Hepatic stellate cell (primary cell): ENCODE data around the gene ACRBP.

Experiments
- DNase-seq: peaks from one replicate; pipeline ENCODE4 v3.0.0; 2011; ENCODE audit warnings: low spot score

The ACRBP gene

DNA sequence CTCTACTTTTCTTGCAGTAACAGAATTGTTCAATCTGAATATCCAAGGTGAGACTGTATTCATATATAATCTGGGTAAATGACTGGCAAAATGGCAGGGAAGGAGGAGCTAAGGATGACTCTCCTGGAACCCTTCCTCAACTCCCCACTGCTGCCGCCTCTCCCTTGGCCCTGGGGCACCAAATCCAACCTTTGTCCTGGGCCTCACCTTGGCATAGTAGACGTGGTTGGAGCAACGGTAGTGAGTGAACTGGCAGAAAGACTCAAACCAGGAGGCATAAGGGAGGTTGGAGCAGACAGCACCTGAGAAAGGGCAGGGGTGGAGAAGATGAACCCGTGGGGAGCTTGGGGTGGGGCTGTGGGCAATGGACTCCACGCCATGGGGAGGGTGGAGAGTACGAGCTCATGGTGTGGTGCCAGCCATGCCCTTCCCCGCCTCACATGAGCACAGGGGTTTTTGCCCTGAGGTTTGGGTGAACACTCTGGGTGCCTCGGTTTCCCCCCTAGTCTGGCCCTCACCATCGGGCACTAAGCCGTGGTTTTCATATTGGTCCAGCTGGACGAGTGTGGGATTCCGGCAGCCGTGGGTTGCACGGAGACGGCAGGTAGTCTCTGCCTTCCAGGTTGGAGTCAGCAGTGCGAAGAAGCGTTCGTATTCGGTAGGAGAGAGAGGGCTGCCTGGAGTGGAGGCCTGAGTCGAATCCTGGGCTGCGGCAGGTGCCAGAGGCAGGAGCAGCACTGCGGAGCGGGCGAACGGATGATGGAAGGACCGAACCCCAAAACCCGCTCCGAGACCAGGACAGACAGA is 753 bp downstream of the ACRBP start:
- DNase-seq, result no peak

DNA sequence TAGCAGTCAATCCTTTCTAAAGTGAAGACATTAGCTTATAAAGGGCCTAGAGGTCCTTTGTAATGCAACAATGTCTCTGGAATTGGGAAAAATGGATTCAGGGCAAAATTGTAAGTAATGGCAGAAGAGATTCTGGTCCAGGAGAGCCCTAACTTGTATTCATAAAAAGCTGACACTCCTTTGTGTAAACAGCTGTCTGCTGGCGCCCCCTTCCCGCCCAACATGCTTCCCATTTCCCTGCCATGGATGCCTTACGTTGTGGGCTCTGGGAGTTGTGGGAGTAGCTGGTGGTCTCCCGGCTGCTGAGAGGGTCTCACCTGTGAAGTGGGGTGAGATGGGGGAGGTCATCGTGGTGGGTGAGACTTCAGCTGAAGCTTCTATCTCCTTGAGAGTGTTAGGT is 2.3 kb downstream of the ACRBP start:
- DNase-seq, result no peak

DNA sequence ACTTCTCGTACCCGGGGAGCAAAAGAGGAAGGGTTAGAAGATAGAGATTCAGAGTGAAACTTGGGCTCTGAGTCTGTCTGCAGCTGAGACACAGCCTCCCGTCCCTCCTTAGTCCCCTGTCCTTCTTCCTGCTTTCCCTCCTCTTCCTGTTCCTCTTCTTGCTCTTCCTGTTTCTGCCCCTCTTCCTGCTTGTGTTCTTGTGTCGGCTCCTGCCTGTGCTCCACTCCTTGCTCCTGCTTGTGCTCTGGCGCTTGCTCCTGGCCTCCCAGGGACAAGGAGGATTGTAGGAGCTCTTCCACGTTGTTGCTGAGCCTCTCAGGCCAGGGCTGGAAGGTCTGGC is 3.0 kb downstream of the ACRBP start:
- no peak for DNase-seq

DNA sequence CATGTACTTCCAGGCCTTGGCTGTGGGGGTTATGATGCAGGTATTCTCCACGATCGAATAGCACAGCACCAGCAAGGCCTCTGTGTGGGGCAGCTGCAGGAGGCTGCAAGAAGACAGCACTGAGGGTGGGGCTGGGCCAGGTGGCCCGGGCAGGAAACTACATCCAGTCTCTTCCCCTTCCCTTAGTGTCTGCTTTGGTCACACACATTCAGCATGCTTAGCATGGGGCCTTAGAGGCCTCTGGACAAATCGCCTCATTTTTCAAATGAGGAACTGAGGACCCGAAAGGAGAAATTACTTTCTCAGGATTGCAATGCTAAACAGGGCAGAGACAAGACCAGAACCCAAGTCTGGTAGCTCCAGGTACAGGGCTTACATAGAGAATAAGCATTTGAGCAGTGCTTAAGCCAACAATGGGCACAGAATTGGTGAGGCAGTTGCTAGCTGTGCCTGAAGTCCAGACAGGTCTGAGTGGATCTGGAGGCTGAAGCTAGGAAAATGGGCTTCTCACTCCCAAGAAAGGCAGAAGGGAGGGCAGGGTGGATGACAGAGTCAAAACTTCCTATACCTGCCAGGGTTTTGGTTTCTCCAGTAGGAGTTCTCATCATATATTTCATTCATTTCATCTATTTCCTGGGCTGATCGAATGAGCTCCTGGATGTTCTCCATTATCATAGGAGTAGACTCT is 3.5 kb downstream of the ACRBP start:
- no peak for DNase-seq

DNA sequence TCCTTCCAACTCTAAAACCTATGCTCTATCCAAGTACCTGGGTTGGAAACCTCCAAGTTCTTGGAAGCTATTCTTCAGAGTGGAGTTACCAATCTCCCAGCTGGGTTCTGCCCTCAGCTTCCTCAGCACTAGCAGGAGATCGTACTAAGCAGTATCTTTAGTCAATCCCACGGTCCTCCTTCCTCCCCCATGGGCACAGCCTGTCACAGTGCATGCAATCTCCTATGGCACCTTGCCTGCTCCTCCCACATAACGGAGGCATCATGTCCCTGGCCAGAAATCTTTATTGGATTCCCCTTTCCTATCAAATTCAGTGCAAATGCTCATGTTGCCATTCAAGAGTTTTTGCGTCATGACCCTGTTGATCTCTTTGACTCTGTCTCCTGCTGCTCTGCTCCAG is 6.1 kb downstream of the ACRBP start:
- no peak for DNase-seq

DNA sequence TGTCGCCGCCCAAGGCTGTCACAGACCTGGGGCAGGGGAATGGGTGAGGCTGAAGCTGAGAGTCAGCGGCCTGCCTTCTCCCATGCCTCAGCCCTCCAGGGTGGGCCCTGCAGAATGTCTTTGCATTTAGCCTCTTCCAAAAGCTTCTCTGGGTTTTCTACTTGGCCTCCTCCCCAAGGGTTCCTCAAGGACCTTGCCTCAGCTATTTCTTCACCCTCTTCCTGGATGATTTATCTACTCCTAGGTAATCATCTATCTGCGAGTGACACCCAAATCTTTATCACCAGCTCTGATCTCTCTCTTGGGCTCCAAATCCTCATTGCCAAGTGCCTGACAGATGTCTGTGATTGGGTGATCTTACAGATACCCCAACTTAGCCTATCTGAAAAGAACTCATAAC is 6.7 kb downstream of the ACRBP start:
- no peak for DNase-seq

DNA sequence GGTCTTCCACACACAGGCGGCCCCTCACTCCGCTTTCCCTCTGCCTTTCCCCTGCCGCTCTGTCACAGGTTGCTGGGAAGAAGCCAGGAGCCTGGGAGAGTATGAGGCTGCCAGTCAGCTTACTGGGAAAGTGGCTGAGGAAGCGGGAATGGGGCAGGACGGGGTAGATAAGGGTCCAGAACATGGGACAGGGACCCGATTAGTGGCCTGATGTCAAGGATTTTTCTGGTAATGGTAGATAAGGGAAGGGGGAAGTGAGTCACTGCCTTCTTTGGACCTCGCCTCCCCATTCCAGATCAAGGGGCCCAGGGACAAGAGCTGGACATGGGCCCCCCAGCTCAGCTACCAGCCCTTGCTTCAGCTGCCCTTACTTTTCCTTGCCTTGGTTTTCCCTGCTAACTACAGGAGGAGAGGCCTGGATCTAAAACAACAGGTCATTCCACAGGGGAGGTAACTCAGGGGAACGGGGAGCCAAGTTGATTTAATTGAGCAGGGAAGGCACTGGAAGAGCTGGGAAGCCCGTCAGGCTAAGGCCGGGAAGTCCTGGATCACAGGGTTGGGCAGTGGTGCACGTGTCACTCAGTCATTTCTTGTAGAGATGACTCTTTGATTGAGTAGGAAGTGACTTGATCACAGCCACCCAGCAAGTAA is 8.0 kb downstream of the ACRBP start:
- no peak for DNase-seq

DNA sequence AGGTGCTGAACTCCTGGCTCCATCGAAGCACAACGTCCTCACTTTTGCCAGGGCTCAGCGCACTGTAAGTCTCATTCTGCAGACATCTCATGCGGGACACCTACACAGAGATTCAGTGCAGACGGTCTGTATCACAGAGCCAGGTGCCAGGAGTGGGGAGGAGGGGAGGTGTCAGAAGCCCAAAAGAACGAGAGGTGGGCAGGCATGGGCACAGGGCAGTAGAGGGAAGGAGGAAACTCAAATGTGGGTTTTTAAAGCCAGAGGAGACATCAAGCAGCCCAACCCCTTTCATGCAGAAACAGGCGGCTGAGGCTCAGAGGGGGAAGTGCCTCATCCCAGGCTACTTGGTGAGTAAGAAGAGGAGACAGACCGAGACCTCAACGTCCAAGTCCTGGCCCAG is 8.9 kb downstream of the ACRBP start:
- no peak for DNase-seq

DNA sequence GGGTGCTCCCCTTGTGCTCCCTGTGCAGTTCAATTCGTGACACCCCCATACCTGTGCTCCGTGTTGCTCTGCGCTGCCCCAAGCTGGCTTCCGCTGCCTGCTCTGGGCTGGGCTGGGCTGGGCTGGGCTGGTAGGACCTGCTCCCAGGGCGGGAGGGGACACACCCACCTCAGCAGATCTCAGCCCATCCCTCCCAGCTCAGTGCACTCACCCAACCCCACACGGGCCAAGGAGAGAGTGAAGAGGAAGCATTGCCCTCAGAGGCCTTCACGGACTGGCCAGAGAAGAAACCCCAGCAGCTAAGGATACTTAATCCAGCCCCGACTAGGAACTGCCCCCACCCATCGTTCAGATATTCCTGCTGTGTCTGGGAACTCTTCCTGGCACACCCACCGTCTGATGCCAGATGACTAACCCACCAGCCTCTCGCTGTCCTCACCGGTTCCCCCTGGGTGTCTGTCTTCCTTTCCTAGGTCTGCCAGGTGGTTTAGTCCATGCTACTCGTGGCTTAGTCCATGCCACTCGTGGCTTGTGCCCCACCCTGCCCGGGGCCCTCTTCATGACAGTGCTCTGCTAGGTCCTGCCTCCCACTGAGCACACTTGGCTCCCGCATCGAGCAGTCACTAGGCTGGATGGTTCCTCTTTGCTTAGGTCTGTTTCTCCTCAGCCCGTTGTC is 11.2 kb downstream of the ACRBP start, which contains the start of gene LPAR5:
TSS of gene LPAR5 (minus strand) at position 104 of the 676 bp plus-strand sequence. CDS start 14,711 bp downstream, outside the sequence.
- DNase-seq, result no peak

DNA sequence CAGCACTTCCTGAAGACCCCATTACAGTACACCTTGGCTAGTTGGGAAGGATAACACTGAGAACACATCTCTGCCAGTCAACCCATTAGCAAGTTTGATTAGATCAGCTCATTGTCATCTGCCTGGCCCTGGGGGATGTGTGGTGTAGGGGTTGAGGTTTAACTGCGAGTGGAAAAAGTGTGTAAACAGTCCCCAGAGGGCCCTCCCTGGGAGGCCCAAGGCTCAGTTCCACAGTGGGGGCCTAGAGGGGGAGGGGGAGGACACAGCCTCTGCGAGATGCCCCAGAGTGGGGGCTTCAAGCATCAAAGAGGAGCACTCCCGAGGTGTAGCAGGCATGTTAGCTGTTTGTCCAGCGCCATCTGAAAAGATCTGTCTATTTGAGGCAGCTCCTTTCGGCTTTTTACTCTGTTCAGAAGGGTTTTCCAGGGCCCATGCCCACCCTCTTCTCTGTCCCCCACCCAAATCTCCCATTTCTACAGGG is 11.8 kb downstream of the ACRBP start:
- DNase-seq, result no peak

DNA sequence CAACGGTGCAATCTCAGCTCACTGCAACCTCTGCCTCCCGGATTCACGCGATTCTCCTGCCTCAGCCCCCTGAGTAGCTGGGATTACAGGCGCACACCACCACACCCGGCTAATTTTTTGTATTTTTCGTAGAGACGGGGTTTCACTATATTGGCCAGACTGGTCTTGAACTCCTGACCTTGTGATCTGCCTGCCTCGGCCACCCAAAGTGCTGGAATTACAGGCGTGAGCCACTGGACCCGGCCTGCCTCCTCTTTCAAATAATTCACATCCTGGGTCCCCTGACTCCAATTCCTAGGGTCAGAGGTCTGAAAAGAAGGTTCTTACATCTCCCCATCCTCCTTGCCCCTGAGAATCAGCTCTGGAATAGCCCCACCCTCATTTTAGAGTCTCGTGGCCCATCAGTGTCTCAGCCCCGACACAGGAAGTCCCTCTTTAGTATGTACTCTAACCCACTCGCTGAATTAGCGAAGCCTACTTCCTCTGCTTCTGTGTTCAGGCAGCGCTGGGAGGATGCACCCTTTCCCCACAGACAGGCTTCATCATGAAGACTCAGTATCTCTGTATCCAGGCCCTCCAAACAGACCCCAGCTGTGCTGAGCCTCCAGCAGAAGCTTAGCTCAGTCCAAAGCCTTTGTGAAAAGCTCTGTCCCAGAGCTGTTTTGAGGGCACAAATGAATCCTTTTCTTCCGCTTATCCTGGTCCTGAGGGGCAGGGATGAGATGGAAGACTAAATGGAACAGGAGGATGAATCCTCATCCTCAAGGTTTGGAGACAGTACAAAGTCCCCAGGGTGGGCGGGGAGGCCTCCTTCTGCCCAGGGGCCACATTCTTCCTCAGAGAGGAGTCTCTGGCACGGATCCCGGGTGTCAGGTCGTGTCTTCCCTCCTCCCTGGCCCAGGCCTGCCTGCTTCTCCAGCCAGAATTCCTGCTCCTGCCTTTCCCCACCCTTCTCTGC is 14.9 kb downstream of the ACRBP start:
- no peak for DNase-seq

DNA sequence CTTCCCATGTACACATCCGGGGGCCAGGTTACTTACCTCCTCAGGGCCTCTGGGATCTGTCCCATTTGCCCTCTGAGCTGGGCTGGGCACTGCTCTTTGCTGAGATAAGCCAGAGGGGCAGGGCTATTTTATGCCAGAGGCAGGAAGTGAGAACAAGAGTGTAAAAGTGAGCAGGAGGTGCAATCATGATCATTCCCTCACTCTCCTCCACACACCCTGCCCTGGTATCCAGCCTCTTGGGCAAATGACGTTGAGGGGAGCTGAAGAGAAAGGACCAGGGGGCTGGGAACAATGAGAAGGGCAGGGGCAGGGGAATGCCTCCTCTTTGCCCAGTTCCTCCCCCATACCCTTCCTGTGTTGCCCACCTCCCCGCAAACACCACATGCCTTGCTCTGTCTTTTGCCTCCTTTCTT is 15.7 kb downstream of the ACRBP start:
- DNase-seq, result no peak

DNA sequence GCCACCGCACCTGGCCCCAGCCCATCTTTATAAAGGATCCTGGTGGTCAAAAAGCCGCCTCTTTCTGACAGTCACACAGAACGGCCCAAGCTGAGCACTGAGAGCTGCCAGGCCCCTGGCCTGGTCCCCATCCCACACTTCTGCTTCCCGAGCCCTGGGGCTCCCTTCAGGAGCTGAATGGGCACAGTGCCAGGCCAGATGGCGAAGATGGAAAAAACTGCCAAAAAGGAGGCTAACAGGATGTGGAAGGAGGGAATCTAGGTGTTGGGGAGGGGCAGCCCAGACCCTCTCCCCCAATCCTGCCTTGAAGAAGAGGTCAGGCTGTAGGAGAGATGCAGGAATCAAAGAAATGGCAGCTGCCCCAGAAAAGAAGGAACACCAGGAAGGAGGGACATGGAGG is 16.5 kb downstream of the ACRBP start:
- DNase-seq, result no peak

DNA sequence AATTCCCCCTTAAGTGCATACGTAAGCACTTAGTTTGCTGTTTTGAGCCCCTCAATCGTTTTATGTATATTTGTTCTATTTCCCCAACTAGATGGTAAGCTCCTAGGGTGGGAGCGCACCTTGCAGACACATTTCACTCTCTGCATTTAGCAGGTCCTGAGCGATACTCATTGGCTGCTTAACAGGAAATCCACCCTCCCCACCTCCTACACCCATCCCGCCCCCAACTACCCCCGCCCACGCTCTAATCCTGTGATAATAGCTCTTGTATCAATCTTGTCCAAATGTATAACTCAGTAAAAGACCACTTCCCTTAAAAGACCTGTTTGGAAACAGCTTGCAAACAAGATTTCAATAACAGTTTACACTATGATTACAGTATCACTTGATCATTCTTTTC is 19.6 kb downstream of the ACRBP start:
- DNase-seq, result no peak

DNA sequence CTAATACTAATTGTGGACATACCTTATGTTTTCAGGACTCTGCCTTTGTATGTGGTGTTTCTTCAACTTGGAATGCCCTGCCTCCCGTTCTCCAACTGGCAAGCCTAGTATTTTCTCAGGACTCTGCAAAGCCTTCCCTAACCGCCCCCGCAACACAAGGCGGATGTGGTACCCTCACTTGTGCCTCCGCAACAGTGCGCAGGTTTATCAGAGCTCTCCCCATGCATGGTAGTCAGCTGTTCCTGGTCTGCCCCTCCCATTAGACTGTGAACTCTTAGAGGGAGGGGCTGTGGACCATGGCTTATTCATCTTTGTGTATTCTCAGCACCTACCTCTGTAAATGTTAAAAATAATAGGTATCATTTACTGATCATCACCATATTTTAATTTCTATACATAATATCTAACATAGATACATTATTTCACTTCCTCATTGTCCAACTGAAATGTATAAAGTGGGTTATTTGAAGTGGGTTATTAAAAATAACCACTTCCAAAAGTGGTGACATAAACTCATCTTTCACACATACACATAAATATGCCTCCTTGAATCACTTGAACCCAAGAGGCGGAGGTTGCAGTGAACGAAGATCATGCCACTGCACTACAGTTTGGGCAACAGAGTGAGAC is 20.5 kb downstream of the ACRBP start:
- no peak for DNase-seq

DNA sequence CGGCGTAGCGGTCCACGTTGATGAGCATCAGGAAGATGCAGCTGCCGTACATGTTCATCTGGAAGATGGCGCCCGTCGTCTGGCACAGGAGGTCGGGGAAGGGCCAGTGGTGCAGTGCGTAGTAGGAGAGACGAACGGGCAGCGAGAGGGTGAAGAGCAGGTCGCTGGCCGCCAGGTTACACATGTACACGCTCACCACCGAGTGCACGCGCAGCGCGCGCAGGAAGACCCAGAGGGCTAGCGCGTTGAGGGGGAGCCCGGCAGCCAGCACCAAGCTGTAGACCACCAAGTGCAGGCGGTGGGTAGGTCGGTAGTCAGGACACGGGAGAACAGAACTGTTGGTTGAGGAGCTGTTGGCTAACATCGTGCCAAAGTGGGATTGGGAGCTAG is 26.4 kb downstream of the ACRBP start:
- DNase-seq, result no peak

DNA sequence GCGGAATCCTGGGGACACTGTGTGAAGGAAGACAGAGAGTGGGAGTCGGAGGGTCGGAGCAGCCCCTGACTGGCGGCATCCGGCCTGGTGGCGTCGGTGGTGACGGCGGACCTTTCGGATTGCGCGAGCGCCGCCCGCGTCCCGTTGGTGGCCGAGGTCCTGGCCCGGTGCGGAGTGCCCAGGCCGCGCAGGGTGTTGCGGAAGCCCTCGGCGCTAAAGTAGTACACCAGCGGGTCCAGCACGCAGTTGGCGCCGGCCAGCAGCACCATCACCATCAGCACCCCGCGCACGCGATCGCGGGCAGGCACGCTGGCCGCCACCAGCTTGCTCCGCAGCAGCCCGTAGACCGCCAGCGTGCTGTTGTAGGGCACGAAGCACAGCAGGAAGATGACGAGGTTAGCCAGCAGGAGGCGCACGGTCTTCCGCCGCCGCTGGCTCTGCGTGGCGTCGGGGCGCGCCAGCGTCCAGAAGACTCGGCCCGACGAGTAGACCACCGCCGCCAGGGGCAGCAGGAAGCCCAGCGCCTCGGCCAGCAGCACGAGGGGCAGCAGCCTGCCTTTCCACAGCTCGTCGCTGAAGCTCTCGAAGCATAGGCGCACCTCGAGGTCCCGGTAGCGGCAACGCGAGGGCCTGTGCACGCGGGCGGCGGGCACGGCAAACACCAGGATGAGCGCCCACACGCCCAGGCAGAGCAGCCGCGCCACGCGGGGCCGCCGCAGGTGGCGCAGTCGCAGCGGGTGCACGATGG is 26.9 kb downstream of the ACRBP start:
- no peak for DNase-seq

DNA sequence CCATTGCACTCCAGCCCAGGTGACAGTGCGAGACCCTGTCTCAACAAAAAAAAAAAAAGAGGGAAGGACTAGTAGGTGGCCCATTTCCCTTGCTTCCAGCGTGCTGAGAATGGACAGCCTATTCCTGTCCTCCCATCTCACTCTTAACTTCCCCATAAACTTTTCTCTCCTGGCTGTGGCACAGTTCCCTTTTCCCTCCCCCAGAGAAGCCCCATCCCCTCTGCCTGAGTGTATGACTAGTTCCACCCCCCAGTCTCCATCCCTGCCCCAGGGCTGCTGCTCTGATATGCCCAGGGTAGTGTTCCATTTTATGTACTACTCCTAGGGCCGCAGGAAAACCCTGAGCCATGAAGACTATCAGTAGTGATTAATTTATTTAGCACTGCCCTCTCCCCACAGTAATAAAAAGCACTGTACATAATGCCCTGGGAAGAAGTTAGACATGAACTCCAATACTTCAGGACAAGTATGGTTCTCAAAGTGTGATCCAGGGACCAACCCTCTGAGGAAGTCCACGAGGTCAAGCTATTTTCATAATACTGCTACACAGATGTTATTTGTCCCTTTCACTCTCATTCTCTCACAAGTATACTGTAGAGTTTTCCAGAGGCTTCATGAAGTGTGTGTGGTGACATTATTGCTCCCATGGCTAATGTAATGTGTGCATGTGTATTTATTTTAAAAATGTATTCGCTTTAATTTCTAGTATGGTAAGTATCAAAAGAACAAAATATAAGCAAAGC is 28.6 kb downstream of the ACRBP start:
- DNase-seq, result no peak

DNA sequence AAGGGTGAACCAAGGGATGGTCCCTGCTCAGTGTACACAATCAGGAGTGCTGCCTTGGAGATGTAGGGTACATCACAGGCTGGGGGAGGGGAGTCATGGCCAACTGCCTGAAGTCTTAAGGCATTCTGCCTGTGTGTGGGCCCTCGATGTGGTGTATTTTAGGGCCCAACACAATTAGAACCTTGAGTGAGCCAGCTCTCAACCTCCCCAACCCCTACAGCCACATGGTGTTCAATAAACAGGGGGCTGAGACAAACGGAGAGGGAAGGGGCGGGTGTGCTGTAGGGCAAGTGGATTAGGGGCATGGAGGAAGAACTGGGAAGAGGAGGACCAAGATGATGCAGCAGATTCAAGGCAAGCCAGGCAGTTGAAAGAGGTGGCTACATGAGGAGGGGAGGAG is 31.4 kb downstream of the ACRBP start:
- no peak for DNase-seq
